Osteoblast (primary cell): ENCODE results near the gene TLNRD1. TPM values are rescaled to one million over a fixed set of nuclear protein-coding genes. Genes with fewer than 3 reads are reported as not detected.
A peak's percentile ranks its signal among the peaks of the same experiment; 100 is the strongest.

Experiments used
- DNase-seq: peaks from one replicate; pipeline ENCODE4 v3.0.0; 2011; ENCODE audit warnings: low spot score, mixed read lengths; ENCODE audit not compliant: insufficient read length; ENCODE audit errors: missing footprints
- H2AFZ ChIP-seq: 2 replicates; pipeline ENCODE4 v1.6.0; 2011; ENCODE audit warnings: mild to moderate bottlenecking, low read length
- H3K27ac ChIP-seq: 2 replicates; pipeline ENCODE4 v1.5.1; 2011; ENCODE audit warnings: mild to moderate bottlenecking, low read depth, low read length, moderate library complexity
- H3K27me3 ChIP-seq: 2 replicates; pipeline ENCODE4 v1.6.0; 2012; ENCODE audit warnings: mild to moderate bottlenecking, control low read depth, inconsistent platforms, low read length, moderate library complexity; ENCODE audit not compliant: insufficient read depth
- H3K36me3 ChIP-seq: 2 replicates; pipeline ENCODE4 v1.5.1; 2011; ENCODE audit warnings: mild to moderate bottlenecking, low read length, control low read depth, moderate library complexity; ENCODE audit not compliant: insufficient read depth
- H3K4me1 ChIP-seq: 2 replicates; pipeline ENCODE4 v1.5.1; 2011; ENCODE audit warnings: mild to moderate bottlenecking, low read length, control low read depth, moderate library complexity; ENCODE audit not compliant: insufficient read depth
- H3K4me2 ChIP-seq: 2 replicates; pipeline ENCODE4 v1.6.0; 2011; ENCODE audit warnings: mild to moderate bottlenecking, low read length; ENCODE audit not compliant: insufficient read depth
- H3K4me3 ChIP-seq: fragments of 200-600 bp; sonication (generic); 3 replicates; pipeline ENCODE4 v1.5.1; 2012; ENCODE audit warnings: mild to moderate bottlenecking, low read length, inconsistent platforms; ENCODE audit not compliant: insufficient read depth
- H3K79me2 ChIP-seq: 2 replicates; pipeline ENCODE4 v1.6.0; 2012; ENCODE audit warnings: mild to moderate bottlenecking, low read length, control low read depth, inconsistent platforms; ENCODE audit not compliant: insufficient read depth
- H3K9me3 ChIP-seq: 2 replicates; pipeline ENCODE4 v1.5.1; 2011; ENCODE audit warnings: low read depth, low read length, control low read depth
- H4K20me1 ChIP-seq: 2 replicates; pipeline ENCODE4 v1.6.0; 2012; ENCODE audit warnings: mild to moderate bottlenecking, low read length, control low read depth; ENCODE audit not compliant: insufficient read depth
- CTCF ChIP-seq: IDR thresholded peaks from 2 replicates; pipeline ENCODE4 v1.5.1; 2011; ENCODE audit warnings: mild to moderate bottlenecking, low read depth, low read length, moderate library complexity; ENCODE audit errors: extremely low read depth
- total RNA-seq: library from RNA; depleted of rRNA; stranded (reverse); fragments of >200 nt; gene quantifications from 2 replicates; pipeline ENCODE4 v1.2.3, GENCODE V29; 2012

Gene TLNRD1
- total RNA-seq, 1 donor = 7.6 TPM

GRCh38 chr15:81021321-81021720 is 20.6 kb downstream of the TLNRD1 start:
- peaks cover 14% of the 10 kb centered on the region for H3K4me1 ChIP-seq
- H3K27me3 ChIP-seq = no peaks in the 10 kb centered on the region
- no peaks in the 10 kb centered on the region for H3K36me3 ChIP-seq
- no peak for TF ChIP-seq CTCF
- no peak overlapping the region for H3K27ac ChIP-seq
- no peak for DNase-seq
- no peak overlapping the region for H3K4me3 ChIP-seq
- no peaks in the 10 kb centered on the region for H4K20me1 ChIP-seq
- no peak overlapping the region for H2AFZ ChIP-seq
- H3K79me2 ChIP-seq = no peaks in the 10 kb centered on the region
- H3K9me3 ChIP-seq = no peaks in the 10 kb centered on the region
- no peak overlapping the region for H3K4me2 ChIP-seq

DNA sequence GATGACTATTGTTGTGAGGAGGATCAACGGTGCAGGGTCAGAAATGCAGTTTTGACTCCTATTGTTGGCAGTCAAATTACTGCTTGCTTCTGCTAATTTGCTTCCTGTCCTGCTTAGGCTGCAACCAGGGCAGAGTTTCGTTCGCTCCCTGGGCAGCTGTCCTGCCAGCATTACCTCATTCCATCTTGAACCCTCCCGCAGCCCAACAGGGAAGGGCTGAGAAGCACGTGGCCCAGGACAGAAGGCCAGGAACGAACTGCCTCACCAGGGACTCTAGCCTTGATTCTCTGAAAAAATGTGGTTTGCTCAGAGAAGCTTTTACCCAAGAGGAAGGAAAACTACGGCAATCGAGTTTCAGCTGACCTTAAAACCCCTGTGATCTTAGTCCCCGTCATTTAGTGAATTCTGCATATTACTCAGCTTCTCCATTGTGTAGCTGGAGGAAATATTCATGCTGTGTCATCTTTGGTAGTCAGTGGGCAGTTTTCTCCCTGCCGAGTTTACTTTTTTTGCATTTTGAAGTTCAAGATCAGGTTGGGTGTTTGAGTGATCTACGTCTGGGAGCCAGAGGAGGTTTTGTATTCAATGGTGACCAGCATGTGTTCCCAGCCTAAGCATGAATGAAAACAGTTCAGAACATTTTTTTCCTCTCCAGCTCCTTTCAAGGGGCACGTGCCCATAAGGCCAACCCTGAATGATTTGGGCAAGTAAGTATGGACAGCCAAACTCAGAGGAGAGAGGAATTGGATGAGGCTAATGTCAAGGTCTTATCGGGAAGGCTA is 23.0 kb downstream of the TLNRD1 start:
- no peak for TF ChIP-seq CTCF
- DNase-seq = peak; percentile 84
- H3K27me3 ChIP-seq = no peaks in the 10 kb centered on the region
- H2AFZ ChIP-seq = peak overlapping the region; percentile 68
- no peaks in the 10 kb centered on the region for H3K36me3 ChIP-seq
- peak overlapping the region; percentile 26 for H3K4me3 ChIP-seq
- H3K9me3 ChIP-seq = no peaks in the 10 kb centered on the region
- H3K27ac ChIP-seq = peak overlapping the region; percentile 73
- peaks cover 14% of the 10 kb centered on the region for H3K4me1 ChIP-seq
- no peaks in the 10 kb centered on the region for H4K20me1 ChIP-seq
- H3K79me2 ChIP-seq = no peaks in the 10 kb centered on the region
- H3K4me2 ChIP-seq = peak overlapping the region; percentile 59

DNA sequence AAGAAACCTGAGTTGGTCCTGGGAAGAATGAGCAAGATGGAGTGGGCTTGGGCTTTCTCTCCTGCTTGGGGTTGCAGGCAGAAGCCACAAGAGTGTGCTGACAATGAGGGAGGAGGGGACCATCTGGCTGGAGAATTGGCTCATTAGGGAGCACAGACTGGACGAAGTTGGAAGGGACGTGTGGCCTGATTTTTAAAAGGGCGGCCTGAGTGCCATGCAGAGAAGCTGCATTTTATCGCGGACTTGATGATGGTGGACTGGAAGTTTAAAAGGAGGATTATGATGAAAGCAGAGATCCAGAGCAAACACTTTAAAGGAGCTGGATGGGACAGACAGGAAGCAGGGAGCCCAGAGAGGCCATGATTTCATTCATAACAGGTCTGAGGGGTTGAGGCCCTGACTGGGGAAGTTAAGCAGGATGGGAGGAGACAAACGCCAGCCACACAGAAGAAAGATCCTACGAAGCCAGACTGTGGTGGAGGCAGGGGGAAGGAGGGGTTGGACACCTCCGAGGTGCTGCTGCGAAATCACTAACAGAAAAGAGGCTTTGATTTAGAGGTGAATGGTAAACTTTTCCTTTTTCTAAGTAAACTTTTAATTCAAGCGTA is 23.6 kb downstream of the TLNRD1 start:
- H3K4me3 ChIP-seq = no peak overlapping the region
- H3K79me2 ChIP-seq = no peaks in the 10 kb centered on the region
- no peak for TF ChIP-seq CTCF
- DNase-seq = no peak
- peak overlapping the region; percentile 73 for H3K27ac ChIP-seq
- no peak overlapping the region for H3K4me2 ChIP-seq
- H3K27me3 ChIP-seq = no peaks in the 10 kb centered on the region
- no peaks in the 10 kb centered on the region for H3K36me3 ChIP-seq
- H2AFZ ChIP-seq = peak overlapping the region; percentile 68
- H3K4me1 ChIP-seq = peaks cover 14% of the 10 kb centered on the region
- no peaks in the 10 kb centered on the region for H4K20me1 ChIP-seq
- H3K9me3 ChIP-seq = no peaks in the 10 kb centered on the region

DNA sequence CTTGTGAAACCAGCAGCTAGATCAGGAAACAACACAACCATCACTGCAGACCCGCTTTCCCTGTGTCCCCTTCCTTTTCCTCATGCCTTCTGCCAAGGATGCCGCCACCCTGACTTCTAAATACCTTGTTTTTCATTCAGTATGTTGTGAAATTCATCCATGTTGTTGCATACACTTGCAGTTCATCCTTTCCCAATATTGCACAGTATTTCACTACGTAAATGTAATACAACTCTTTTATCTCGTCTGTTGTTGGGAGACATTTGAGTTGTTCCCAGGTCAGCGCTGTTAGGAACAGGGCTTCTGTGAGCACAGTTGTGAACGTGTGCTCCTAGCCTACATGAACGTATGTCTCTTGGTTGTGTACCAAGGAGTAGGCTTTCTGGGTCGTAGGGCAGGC is 24.2 kb downstream of the TLNRD1 start:
- Histone ChIP-seq H2AFZ (no peak overlapping the region), H3K4me1 (peaks cover 14% of the 10 kb centered on the region), H3K4me3 (no peak overlapping the region), H3K27ac (no peak overlapping the region), H3K27me3 (no peaks in the 10 kb centered on the region), H3K4me2 (no peak overlapping the region), H4K20me1 (no peaks in the 10 kb centered on the region), H3K9me3 (no peaks in the 10 kb centered on the region), H3K36me3 (no peaks in the 10 kb centered on the region), H3K79me2 (no peaks in the 10 kb centered on the region)
- no peak for DNase-seq
- TF ChIP-seq CTCF = no peak
